GM13977 (cell line): ENCODE data around the gene CELSR2.
"Not testable (repeated sequence)": the region's sequence is repeated elsewhere in the genome, so short reads cannot be mapped to it uniquely, and the experiment has no call there.

ENCODE experiments used
- DNase-seq: peaks from one replicate; pipeline ENCODE4 v3.0.0; 2012; ENCODE audit warnings: low spot score
- in situ Hi-C: fragments of 300-500 bp; cut with MboI; formaldehyde crosslinking; loops from one replicate; pipeline ENCODE4 v1.12.0; 2022; ENCODE audit warnings: low sequenced_read_pairs, low pct_unique_long_range_greater_than_20kb, mixed read lengths, inconsistent platforms; ENCODE audit not compliant: unreplicated experiment
- TF ChIP-seq, protein P1 (sequence below): IDR thresholded peaks from 2 replicates; pipeline ENCODE4 v1.5.1; 2012; ENCODE audit warnings: mild to moderate bottlenecking, control low read depth; ENCODE audit not compliant: insufficient read depth; ENCODE audit errors: extremely low read depth, missing control alignments

The CELSR2 gene

DNA sequence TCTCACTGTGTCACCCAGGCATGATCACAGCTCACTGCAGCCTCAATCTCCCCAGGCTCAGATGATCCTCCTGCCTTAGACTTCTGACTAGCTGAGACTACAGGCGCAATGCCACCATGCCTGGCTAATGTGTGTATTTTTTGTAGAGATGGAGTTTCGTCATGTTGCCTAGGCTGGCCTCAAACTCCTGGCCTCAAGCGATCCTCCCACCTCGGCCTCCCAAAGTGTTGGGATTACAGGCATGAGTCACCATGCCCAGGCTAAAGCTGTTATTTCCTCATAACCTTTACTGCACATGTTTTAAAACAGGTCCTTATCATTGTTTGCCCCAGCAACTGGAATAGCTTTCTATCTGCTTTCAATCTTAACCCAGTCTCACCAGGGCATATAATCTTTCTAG is 32.7 kb upstream of the CELSR2 start:
- DNase-seq = no peak
- in situ Hi-C loops = no loop called here
- TF ChIP-seq, protein P1, sequence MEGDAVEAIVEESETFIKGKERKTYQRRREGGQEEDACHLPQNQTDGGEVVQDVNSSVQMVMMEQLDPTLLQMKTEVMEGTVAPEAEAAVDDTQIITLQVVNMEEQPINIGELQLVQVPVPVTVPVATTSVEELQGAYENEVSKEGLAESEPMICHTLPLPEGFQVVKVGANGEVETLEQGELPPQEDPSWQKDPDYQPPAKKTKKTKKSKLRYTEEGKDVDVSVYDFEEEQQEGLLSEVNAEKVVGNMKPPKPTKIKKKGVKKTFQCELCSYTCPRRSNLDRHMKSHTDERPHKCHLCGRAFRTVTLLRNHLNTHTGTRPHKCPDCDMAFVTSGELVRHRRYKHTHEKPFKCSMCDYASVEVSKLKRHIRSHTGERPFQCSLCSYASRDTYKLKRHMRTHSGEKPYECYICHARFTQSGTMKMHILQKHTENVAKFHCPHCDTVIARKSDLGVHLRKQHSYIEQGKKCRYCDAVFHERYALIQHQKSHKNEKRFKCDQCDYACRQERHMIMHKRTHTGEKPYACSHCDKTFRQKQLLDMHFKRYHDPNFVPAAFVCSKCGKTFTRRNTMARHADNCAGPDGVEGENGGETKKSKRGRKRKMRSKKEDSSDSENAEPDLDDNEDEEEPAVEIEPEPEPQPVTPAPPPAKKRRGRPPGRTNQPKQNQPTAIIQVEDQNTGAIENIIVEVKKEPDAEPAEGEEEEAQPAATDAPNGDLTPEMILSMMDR = no peak

DNA sequence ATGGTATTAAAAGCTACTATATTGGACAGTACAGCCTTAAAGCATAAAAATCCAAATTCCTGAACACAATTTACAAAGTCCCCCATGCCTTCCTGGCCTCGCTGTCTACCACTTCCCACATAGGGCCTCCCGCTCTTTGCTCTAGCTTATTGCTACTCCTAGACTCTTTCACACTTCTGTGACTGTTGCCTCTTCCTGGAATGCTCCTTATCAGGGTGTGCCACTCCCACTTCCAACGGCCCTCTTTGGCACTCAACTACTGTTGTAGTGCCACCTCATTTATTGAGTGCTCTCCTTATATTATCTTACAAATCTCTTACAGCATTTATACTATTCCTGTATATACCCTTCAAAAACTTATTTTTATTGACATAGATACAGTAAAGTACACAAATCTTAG is 30.8 kb upstream of the CELSR2 start:
- no peak for DNase-seq
- TF ChIP-seq, protein P1 = no peak
- in situ Hi-C loops = no loop called here

DNA sequence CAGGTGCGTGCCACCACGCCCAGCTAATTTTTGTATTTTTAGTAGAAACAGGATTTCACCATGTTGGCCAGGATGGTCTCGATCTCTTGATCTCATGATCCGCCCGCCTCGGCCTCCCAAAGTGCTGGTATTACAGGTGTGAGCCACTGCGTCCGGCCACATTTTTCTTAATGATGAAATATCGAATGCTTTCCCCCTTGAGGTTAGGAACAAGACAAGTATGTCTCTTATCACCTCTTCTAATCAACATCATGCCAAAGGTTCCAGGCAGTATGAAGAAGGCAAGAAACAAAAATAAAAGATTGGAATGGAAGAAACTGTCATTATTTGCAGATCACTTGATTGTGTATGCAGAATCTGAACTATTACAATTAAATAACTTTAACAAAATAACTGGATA is 28.1 kb upstream of the CELSR2 start:
- in situ Hi-C loops = not testable (repeated sequence)

DNA sequence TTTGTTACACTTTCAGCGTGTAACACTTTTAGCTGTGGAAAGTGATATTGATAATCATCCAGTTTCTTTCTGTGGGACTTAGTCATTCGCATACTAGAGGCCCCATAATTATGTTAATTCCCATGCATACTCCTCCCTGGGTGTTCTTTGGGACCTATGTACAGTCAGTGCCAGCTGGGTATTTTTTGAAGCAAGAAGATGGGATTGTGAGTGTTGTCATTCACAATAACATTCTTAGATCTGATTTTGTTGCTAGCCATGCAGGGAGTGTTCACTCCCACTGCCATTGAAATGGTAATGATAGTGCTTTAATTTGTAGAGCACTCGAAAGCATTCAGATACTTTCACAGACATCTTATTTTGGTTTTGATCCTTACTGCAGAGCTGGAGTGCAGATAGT is 24.0 kb upstream of the CELSR2 start:
- TF ChIP-seq, protein P1 = no peak
- no peak for DNase-seq
- in situ Hi-C loops = no loop called here

More for the DNA sequence above, 28.1 kb upstream of the CELSR2 start:
- not testable (repeated sequence) for DNase-seq

DNA sequence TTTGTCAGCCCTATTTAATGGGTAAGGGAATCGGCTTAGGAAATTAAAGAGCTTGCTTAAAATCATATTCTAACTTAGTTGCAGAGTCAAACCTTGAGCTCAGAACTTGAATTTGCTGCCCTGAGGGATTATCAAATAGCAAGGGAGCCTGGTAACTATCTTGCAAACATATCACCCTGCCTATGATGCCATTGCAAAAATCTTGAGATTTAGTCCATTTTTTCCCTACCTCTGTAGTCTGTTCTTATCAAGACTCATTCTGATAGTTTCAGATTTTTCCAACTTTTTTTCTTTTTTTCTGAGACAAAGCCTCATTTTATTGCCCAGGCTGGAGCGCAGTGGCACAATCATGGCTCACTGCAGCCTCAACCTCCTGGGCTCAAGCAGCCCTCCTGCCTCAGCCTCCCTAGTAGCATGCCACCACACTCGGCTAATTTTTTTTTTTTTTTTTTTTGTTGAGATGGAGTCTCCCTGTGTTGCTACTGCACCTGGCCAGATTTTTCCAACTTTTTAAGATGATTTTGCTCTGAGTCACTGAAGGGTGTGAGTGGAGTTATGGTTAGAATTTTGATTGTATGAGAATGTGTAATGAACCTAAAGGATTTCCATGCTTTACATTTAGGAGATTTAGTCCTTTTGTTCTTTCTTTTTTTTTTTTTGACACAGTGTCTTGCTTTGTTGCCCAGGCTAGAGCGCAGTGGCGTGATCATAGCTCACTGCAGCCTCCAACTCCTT is 23.5 kb upstream of the CELSR2 start:
- TF ChIP-seq, protein P1 = no peak
- in situ Hi-C loops = no loop called here
- no peak for DNase-seq

DNA sequence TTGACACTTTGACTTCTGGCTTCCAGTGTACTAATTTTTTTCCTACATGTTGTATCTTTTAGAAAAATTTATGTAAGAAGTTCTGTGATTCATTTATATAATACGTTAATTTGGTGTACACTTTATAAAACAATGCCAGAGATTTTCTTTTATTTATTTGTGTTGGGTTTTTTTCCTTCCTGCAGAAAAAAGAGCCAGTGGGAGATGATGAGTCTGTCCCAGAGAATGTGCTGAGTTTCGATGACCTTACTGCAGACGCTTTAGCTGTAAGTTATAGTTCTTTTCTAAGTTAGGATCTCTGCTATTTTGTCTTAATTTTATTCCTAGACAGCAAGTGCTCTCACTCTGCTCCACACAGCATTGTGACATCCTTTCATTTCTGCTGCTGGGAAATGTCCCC is 21.2 kb upstream of the CELSR2 start:
- in situ Hi-C loops = no loop called here
- no peak for DNase-seq
- TF ChIP-seq, protein P1 = no peak

DNA sequence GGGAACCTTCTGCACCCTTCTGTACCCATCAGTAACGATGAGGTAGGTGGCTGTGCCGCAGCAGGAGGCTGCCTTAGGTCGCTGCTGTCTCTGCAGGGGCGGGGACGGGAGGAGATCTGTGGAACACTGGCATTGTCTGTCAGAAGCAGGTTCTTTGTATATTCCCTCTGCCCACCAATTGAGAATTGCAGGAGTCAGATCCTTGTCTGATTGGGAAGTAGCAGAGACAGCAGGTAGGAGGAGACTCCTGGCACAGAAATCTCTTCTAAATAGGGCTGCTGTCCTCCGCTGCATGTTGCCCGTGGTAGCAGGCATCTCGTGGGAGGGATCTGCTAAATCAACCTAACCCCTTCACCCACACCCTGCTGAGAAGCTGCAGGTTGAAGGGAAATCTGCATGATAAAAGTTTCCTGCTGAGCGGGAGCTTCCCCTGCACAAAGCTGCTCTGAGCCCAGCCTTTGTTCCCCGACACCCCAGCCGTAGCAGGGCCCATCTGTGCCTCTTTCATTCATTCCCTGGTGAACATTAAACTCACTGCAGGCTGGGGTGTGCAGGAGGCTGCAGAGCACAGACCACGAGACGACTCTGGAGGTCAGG is 19.7 kb upstream of the CELSR2 start:
- TF ChIP-seq, protein P1 = no peak
- DNase-seq = no peak
- in situ Hi-C loops = no loop called here
